Brain microvascular endothelial cell (primary cell): ENCODE results near the gene SIK3.
A peak's percentile ranks its signal among the peaks of the same experiment; 100 is the strongest.

Source experiments
- DNase-seq: peaks from one replicate; pipeline ENCODE4 v3.0.0-alpha.2; 2020
- H3K27ac ChIP-seq: fragments of 250-450 bp; sonication (Bioruptor Pico); 2 replicates; pipeline ENCODE4 v1.5.1; 2020; ENCODE audit warnings: mild to moderate bottlenecking, moderate library complexity
- H3K27me3 ChIP-seq: fragments of 250-450 bp; sonication (Bioruptor Pico); replicated peaks from 2 replicates; pipeline ENCODE4 v1.5.1; 2020; ENCODE audit warnings: mild to moderate bottlenecking
- H3K36me3 ChIP-seq: fragments of 250-450 bp; sonication (Bioruptor Pico); replicated peaks from 2 replicates; pipeline ENCODE4 v1.5.1; 2020; ENCODE audit warnings: mild to moderate bottlenecking
- H3K4me3 ChIP-seq: 2 replicates; pipeline ENCODE4 v1.5.1; 2011; ENCODE audit warnings: low read depth, mild to moderate bottlenecking, control low read depth, low read length, moderate library complexity
- CTCF ChIP-seq: IDR thresholded peaks from 2 replicates; pipeline ENCODE4 v1.5.1; 2011; ENCODE audit warnings: low read depth, mild to moderate bottlenecking, moderate library complexity, low read length, control low read depth, inconsistent platforms; ENCODE audit errors: missing control alignments
- in situ Hi-C: cut with HindIII; loops from 2 replicates; pipeline ENCODE4 v1.10.0; 2017; ENCODE audit warnings: low sequenced_read_pairs, low pct_ligation_motif_present

Gene SIK3

GRCh38 chr11:117098269-117099232 lies at the start of gene SIK3:
SIK3 (minus strand) TSS chr11:117098428; CDS start chr11:117098415, 13 bp downstream.
- Histone ChIP-seq H3K27me3 (no peaks in the 10 kb centered on the region), H3K4me3 (peak within 1 kb of the TSS; percentile 76), H3K36me3 (no peaks in the 10 kb centered on the region), H3K27ac (peak within 1 kb of the TSS; percentile 86)
- in situ Hi-C loops, result no loop called here
- DNase-seq, result peak; percentile 83
- peak; percentile 73 for TF ChIP-seq CTCF

GRCh38 chr11:117146521-117146920 lies 48.3 kb upstream of the SIK3 start:
- H3K4me3 ChIP-seq, result peak overlapping the region; percentile 9
- in situ Hi-C loops, result no loop called here
- no peaks in the 10 kb centered on the region for H3K27me3 ChIP-seq
- H3K36me3 ChIP-seq, result peaks cover 9% of the 10 kb centered on the region
- TF ChIP-seq CTCF, result no peak
- peak overlapping the region; percentile 13 for H3K27ac ChIP-seq
- DNase-seq, result peak; percentile 48

GRCh38 chr11:117145393-117145761 lies 47.1 kb upstream of the SIK3 start:
- peak; percentile 32 for DNase-seq
- in situ Hi-C loops, result no loop called here
- peak; percentile 43 for TF ChIP-seq CTCF
- Histone ChIP-seq H3K4me3 (peak overlapping the region; percentile 86), H3K27me3 (no peaks in the 10 kb centered on the region), H3K27ac (peak overlapping the region; percentile 80), H3K36me3 (peaks cover 9% of the 10 kb centered on the region)

- in situ Hi-C loops, result no loop called here
- DNase-seq, result peak; percentile 77
- Histone ChIP-seq H3K27ac (peak overlapping the region; percentile 80), H3K4me3 (peak overlapping the region; percentile 86), H3K36me3 (peaks cover 9% of the 10 kb centered on the region), H3K27me3 (no peaks in the 10 kb centered on the region)
- no peak for TF ChIP-seq CTCF
Observed at GRCh38 chr11:117144477-117145392, 46.5 kb upstream of the SIK3 start.

- in situ Hi-C loops, result no loop called here
- no peak for TF ChIP-seq CTCF
- Histone ChIP-seq H3K36me3 (peaks cover 9% of the 10 kb centered on the region), H3K27me3 (no peaks in the 10 kb centered on the region), H3K4me3 (peak within 1 kb of the TSS; percentile 86), H3K27ac (peak within 1 kb of the TSS; percentile 80)
- DNase-seq, result peak; percentile 93
Observed at GRCh38 chr11:117143871-117144476, 45.7 kb upstream of the SIK3 start, which contains the start of gene PAFAH1B2. PAFAH1B2 (plus strand) TSS chr11:117144287; CDS start chr11:117152448, 8,161 bp downstream.
